Brain pericyte (primary cell): ENCODE data around the gene QTRT2.

Experiments
- DNase-seq: peaks from one replicate; pipeline ENCODE4 v3.0.0-alpha.2; 2012; ENCODE audit warnings: low read depth, low spot score

Gene QTRT2

GRCh38 chr3:114056130-114057010, at the start of gene QTRT2, which contains the start of gene CCDC191:
TSS of gene QTRT2 (plus strand) at chr3:114056737. CDS start at chr3:114065258, 8,521 bp downstream.
TSS of gene CCDC191 (minus strand) at chr3:114056526. CDS start at chr3:114056466, 60 bp downstream.
- DNase-seq: peak; percentile 98

GRCh38 chr3:114011059-114011797, 45.3 kb upstream of the QTRT2 start:
- DNase-seq: no peak

DNA sequence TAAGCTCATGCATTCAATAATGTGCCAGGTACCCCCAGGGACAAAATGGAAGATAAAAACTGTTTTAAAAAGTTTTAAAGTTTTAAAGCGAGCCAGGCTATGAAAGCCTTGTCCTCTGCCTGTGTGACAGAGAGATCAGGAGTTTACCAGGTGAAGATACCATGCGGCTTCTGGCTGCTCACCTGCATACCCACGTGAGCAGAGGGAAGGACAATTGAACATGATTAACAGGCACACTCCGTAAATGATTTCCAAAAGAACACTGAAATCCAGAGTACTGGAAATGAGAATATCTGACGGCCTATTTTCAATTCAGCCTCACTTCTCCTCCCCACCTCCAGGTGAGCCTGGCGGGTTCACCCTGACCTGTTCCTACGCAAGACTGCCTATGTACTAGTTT, 42.3 kb upstream of the QTRT2 start:
- DNase-seq: no peak

DNA sequence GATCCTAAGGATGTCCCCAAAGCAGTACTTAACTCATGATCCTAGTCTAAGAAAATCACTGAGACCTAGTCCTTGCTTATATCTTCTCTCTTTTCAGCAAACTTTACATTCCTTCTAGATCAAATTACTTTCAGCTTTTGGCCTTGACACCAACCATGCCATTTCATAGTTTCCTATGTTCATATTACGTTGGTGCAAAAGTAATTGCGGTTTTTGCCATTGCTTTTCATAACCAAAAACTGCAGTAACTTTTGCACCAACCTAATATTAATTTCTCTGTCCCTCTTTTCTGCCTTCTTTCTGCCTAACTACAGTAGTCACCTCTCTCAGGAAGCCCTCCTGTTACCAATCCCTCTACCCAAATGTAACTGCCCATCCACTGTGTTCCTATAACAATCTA, 37.1 kb upstream of the QTRT2 start:
- DNase-seq: no peak

DNA sequence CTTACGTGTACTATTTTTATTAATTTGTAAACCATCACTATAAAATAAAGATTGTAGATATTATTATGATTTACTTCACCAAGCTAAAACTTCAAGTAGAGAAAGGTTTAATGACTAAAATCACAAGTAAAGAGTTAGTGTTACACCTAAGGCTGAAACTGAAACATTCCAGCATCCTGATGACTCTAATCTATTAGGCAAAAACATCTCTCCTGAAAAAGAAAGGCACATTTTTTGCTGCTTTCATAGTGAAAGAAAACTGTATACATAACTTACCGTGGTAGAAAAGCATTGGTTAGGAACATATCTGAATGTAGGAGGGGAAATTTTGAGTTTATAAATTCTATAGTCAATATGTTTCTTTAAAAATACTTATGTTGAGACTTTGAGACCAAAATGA, 35.6 kb upstream of the QTRT2 start:
- DNase-seq: no peak

DNA sequence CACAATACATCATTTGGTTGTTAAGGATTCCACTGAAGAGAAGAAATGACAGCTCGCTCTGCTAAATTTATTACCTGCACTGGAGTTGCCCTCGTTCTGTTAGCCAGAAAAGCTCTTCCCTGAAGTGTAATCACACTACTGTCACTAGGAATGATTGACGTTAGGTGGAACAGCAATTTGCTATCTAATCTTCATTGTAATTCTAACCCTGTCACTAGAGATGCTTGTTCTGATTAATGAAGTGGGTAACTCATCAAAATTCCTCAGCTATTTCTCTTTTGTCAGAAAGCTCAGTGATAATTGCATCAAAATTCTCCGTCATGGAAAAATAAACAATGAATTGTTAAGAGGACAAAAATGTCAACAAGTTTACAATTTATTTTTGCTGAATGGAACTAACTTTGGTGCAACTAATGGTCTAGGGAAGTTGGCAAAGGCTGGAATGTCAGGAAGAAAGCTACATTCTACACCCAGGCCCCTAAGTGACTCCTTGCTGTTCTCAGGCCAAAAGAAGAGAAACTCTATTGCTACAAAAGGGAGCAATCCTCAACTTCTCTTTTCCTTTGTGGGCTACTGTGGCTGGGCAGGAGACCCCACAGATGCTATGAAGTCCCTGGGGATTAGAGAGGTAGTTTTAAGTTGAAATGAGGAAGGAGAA, 34.3 kb upstream of the QTRT2 start:
- no peak for DNase-seq

GRCh38 chr3:114025451-114025850, 31.1 kb upstream of the QTRT2 start:
- DNase-seq: no peak

DNA sequence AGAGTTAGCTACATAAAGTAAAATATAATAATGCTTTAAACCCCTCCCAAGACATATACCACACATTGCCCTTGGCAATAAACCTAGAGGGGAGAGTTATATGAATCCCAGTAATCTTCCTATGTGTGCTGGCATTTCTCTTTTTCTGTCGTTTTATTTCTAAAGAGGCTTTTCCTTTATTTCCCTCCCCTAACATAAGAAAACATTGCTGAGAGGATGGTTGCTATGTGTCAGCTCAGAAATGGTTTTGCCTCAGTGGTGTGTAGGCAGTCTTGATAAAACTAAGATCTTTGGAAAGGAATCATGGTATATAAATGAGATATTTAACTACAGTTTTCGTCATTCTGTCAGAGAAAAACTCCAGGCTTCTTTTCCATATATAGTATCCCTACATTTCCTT, 30.2 kb upstream of the QTRT2 start:
- no peak for DNase-seq

- DNase-seq: no peak
Measured at GRCh38 chr3:114033721-114034120, 22.8 kb upstream of the QTRT2 start.

GRCh38 chr3:114034211-114034610, 22.3 kb upstream of the QTRT2 start:
- DNase-seq: no peak

GRCh38 chr3:114034787-114035545, 21.6 kb upstream of the QTRT2 start:
- no peak for DNase-seq

DNA sequence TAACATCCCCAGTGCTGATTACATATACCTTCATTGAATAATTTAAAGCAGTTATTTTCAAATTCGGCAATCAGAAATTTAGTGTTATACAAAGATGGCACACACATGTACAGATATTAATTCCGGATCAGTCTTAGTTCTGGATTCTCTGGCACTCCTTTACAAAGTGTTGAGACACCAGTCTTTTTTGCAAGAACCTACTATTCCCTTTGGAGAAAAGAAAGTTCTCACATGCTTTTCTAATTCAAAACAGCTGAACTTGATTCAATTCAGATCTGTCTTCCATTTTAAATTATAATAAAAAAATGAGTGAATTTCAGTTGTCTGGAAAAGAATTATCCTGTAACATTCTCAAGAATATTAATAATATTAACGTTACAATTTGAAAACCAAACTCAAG, 20.6 kb upstream of the QTRT2 start:
- DNase-seq: no peak

DNA sequence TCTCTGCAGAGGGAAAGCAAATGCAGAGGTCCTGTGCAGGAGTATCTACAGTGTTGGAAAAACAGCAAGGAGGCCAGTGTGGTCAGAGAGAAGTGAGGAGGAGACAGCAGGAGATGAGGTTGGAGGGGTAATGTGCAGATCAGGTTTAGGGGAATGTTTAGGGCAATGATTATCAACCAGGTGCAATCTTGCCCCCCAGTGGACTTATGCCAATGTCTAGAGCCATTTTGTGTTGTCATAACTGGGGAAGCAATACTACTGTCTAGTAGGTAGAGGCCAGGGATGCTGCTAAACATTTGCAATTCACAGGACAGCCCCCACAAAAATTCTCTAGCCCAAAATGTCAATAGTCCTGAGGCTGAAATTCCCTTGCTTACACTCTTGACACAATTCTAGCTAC, 13.3 kb upstream of the QTRT2 start:
- no peak for DNase-seq

DNA sequence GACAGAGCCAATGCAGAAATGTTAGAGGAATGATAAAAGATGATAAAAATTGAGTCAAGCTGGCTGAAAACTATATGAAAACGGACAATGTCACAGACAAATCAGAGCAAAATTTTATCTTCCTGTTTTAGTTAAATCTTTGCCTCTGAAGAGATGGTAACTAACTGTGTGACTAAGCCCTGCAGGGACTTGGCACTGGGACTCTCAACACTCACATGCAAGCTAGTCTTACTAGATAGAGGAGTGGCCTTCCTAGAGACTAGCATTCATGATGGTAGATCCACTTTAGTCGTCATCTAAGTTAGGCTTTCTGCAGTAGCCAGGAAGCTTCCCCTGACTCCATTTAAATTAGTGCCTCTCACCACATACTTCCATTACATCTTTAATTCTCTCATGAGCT, 4.3 kb upstream of the QTRT2 start:
- no peak for DNase-seq

DNA sequence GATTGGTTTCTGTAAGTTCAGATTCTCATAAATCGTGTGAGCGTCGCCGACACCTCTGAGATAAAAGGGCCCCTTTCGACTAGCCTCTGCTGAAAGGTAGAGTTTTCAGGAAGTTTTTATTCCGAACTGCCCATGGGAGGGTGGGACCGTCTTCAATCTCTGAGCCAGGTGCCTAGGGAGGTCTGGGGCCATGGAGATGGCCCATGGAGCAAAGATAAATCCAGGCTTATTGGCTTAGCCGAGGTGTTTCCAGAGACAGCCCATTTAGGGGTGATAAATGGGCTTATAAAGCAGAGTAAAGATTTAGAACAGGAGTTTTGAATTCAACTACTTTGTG, 442 bp downstream of the QTRT2 start:
- DNase-seq: no peak

DNA sequence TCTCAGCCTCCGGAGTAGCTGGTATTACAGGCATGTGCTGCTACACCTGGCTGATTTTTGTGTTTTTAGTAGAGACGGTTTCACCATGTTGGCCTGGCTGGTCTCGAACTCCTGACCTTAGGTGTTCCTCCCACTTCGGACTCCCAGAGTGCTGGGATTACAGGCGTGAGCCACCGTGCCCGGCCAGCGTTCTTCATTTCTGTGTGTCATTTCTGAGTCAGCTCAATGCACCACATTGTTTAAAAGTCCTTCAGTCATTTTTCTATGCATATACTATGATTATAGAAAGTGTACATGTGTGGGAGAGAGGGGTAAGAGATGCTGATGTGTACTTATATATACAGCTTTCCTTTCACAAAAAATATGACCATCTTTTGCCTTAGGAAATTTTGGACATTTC, 2.1 kb downstream of the QTRT2 start:
- DNase-seq: no peak

DNA sequence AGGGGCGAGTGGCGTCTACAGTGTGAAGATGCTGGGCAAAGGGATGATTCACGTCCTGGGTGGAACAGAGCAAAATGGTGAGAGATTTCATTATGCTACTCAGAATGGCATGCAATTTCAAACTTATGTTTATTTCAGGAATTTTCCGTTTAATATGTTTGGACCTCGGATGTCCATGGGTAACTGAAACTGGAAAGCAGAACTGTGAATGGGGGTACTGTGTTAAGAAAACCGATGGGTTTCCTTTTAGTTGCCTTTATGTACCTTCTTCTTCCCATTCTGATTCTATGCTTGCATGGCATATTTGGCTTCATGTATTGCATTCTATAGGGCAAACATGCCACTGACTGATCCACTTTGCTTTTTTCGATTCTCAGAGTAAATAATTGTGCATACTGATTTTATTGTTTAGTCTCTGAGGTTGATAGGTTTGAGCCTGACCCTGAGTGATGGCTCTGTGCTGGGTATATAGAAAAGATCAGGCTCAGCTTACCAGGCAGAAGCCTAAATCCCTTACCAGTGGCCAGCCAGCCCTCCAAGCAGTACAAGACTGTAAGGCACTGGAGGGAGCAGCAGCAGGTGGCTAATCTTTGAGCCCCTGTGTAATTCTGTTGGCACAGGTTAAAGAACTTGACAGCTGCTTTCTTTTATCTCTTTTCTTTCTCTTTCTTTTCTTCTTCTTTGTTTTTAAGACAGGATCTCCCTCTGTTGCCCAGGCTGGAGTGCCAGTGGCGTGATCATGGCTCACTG, 4.5 kb downstream of the QTRT2 start:
- no peak for DNase-seq

DNA sequence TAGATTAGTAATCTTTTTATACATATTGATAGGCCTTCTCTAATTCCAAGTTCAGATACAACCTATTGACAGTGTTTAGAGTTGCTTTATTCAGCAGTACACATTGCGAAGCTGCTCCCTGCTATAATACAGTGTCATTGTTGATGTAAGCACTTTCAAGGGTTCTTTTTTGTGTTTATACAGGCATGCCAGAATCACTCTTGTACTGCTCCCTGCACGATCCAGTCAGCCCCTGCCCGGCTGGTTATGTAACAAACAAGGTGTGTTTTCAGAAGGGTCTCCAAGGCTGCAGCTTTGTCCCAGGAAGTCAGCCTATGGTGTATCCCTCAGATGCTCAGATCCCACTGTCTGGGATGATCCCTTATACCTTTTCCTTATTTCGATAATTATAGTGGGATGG, 11.3 kb downstream of the QTRT2 start:
- DNase-seq: no peak

DNA sequence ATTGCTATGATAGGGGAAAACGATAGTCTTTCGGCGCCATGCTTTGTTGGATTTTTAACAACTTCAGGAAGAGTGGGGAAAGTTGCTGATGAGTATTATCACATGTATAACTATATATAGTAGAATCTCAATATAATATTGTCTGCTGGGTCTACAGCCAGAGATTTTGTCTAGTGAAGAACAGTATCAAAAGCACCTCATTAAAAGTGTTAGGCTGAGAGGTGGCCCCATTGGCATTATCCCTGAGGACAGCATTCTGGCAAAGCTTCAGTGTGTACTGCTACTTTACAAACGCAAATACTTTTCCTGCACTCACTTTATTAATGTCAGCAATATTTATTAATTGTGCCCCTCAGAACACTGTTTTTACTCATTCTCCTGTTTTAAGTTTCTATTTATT, 11.8 kb downstream of the QTRT2 start:
- no peak for DNase-seq

GRCh38 chr3:114071786-114072185, 15.2 kb downstream of the QTRT2 start:
- DNase-seq: no peak

- no peak for DNase-seq
Measured at GRCh38 chr3:114076711-114077110, 20.2 kb downstream of the QTRT2 start.
